Measurements from ENCODE around the gene UBE3B.

DNA sequence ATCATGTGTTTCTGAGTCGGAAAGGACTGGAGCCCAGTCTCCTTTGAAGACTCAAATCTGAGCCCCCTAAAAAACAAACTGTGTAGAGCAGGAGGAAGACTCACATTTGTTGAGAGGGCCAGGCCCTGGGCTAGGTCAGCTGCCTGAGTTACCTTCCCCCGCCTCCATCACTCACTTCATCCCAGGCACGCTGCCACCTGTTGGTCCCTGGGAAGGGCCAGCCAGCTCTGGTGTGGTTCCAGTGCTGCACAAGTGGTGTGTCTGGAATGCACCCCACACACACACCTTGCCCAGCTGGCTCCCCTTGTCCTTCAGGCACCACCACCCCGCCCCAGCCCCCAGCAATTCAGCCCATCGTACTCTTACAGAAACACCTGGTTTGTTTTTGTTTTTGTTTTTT, 105.2 kb downstream of the UBE3B start:
- no peak for TF ChIP-seq POLR2A (IDR thresholded peaks at IDR 0.05)
- TF ChIP-seq, protein P1, sequence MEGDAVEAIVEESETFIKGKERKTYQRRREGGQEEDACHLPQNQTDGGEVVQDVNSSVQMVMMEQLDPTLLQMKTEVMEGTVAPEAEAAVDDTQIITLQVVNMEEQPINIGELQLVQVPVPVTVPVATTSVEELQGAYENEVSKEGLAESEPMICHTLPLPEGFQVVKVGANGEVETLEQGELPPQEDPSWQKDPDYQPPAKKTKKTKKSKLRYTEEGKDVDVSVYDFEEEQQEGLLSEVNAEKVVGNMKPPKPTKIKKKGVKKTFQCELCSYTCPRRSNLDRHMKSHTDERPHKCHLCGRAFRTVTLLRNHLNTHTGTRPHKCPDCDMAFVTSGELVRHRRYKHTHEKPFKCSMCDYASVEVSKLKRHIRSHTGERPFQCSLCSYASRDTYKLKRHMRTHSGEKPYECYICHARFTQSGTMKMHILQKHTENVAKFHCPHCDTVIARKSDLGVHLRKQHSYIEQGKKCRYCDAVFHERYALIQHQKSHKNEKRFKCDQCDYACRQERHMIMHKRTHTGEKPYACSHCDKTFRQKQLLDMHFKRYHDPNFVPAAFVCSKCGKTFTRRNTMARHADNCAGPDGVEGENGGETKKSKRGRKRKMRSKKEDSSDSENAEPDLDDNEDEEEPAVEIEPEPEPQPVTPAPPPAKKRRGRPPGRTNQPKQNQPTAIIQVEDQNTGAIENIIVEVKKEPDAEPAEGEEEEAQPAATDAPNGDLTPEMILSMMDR (IDR thresholded peaks at IDR 0.05): no peak

Data from prostate gland (tissue), 2 donors.